Upper lobe of left lung (tissue), 4 donors: ENCODE results near the gene HOXB7.

Experiments used
- CTCF ChIP-seq, 6 experiments: fragments of 450-650 bp in 4 of 6; fragments of 200-600 bp in 2 of 6; sonication (generic) in 2 of 6; IDR thresholded peaks; one replicate each; pipeline ENCODE4 v1.5.1; 2016 to 2019; ENCODE audit warnings: antibody characterized with exemption in 6 of 6
- POLR2A ChIP-seq, 4 donors: fragments of 450-650 bp; IDR thresholded peaks; one replicate each; pipeline ENCODE4 v1.5.1; 2016 to 2017; ENCODE audit warnings: antibody characterized with exemption in 4 of 4, mild to moderate bottlenecking in 2 of 4
- POLR2AphosphoS5 ChIP-seq, 2 donors: sonication (generic); formaldehyde crosslinking; IDR thresholded peaks; one replicate each; pipeline ENCODE4 v1.5.1; 2017; ENCODE audit warnings: antibody characterized with exemption in 2 of 2

- no peak for TF ChIP-seq CTCF (IDR thresholded peaks at IDR 0.05)
- TF ChIP-seq POLR2A (IDR thresholded peaks at IDR 0.05), result no peak
- TF ChIP-seq POLR2AphosphoS5 (IDR thresholded peaks at IDR 0.05), result no peak
Measured at GRCh38 chr17:48569674-48570324, 41.0 kb downstream of the HOXB7 start.
